GM18498 (cell line): ENCODE data around the gene STAB1.
A peak's percentile ranks its signal among the peaks of the same experiment; 100 is the strongest.

Experiments
- ATAC-seq: cut with Tn5 transposase; IDR thresholded peaks from one replicate; pipeline ENCODE4 v1.9.1; 2021; ENCODE audit warnings: mild to moderate bottlenecking, moderate library complexity; ENCODE audit not compliant: unreplicated experiment

Gene STAB1

GRCh38 chr3:52494886-52495495 lies at the start of gene STAB1:
STAB1 (plus strand) TSS chr3:52495338; CDS start chr3:52495414, 76 bp downstream.
- no peak for ATAC-seq

GRCh38 chr3:52446042-52446441 lies 49.1 kb upstream of the STAB1 start:
- ATAC-seq = no peak

GRCh38 chr3:52446631-52447511 lies 48.3 kb upstream of the STAB1 start:
- ATAC-seq = no peak

- no peak for ATAC-seq
Observed at GRCh38 chr3:52447512-52448355, 47.4 kb upstream of the STAB1 start.

- ATAC-seq = no peak
Observed at GRCh38 chr3:52450489-52451236, 44.5 kb upstream of the STAB1 start.

- no peak for ATAC-seq
Observed at GRCh38 chr3:52451237-52452083, 43.7 kb upstream of the STAB1 start.

- no peak for ATAC-seq
Observed at GRCh38 chr3:52452126-52452525, 43.0 kb upstream of the STAB1 start.

GRCh38 chr3:52452570-52453221 lies 42.4 kb upstream of the STAB1 start:
- ATAC-seq = no peak

- no peak for ATAC-seq
Observed at GRCh38 chr3:52453496-52454249, 41.5 kb upstream of the STAB1 start, which contains the start of gene TNNC1. TNNC1 (minus strand) TSS chr3:52454041; CDS start chr3:52454015, 26 bp downstream.

GRCh38 chr3:52454250-52454937 lies 40.7 kb upstream of the STAB1 start:
- ATAC-seq = no peak

- no peak for ATAC-seq
Observed at GRCh38 chr3:52454938-52455282, 40.2 kb upstream of the STAB1 start.

- ATAC-seq = peak; percentile 76
Observed at GRCh38 chr3:52455283-52456168, 39.6 kb upstream of the STAB1 start, which contains the start of gene NISCH. NISCH (plus strand) TSS chr3:52455604; CDS start chr3:52455642, 38 bp downstream.

GRCh38 chr3:52456169-52456799 lies 38.9 kb upstream of the STAB1 start:
- ATAC-seq = no peak

- no peak for ATAC-seq
Observed at GRCh38 chr3:52456800-52457183, 38.3 kb upstream of the STAB1 start.

GRCh38 chr3:52458031-52458760 lies 36.9 kb upstream of the STAB1 start:
- ATAC-seq = no peak
